OCI-LY7 (cell line): ENCODE measurements around the gene OFD1.

ENCODE experiments used
- CTCF ChIP-seq: fragments of 200-600 bp; sonication (generic); conservative IDR thresholded peaks from 2 replicates; pipeline ENCODE4 v1.5.1; 2014; ENCODE audit warnings: mild to moderate bottlenecking, antibody characterized with exemption, low read length, moderate library complexity, mixed read lengths
- EZH2phosphoT487 ChIP-seq: fragments of 200-600 bp; sonication (generic); IDR thresholded peaks from 2 replicates; pipeline ENCODE4 v1.6.1; 2018; ENCODE audit warnings: low read depth, borderline replicate concordance, mild to moderate bottlenecking, mixed run types, antibody characterized with exemption, low read length, moderate library complexity, mixed read lengths

DNA sequence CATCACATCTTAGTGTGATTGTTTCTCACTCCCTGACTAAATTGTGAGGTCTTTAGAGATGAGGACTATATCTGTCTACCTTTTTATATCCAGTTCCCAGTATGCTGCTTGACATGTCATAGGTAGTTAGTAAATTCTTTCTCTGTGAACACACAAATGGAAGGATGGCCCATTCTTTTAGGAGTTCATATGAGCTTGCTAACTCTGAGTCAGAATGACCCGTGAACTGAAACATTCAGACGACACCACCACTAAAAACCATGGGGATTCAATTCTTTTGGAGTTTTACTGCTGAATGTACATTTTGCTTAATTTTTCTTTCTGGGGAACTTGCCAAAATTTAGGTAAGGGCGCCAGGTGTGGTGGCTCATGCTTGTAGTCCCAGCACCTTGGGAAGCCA is 13.9 kb downstream of the OFD1 start:
- TF ChIP-seq CTCF (no peak), EZH2phosphoT487 (no peak)
